IPS-NIHi7 (cell line): ENCODE data around the gene SCO1.

ENCODE experiments used
- DNase-seq: peaks from one replicate; pipeline ENCODE4 v3.0.0; 2012; ENCODE audit warnings: mixed read lengths; ENCODE audit errors: extremely low spot score

Gene SCO1

GRCh38 chr17:10653987-10654386, 43.3 kb downstream of the SCO1 start:
- DNase-seq = no peak

DNA sequence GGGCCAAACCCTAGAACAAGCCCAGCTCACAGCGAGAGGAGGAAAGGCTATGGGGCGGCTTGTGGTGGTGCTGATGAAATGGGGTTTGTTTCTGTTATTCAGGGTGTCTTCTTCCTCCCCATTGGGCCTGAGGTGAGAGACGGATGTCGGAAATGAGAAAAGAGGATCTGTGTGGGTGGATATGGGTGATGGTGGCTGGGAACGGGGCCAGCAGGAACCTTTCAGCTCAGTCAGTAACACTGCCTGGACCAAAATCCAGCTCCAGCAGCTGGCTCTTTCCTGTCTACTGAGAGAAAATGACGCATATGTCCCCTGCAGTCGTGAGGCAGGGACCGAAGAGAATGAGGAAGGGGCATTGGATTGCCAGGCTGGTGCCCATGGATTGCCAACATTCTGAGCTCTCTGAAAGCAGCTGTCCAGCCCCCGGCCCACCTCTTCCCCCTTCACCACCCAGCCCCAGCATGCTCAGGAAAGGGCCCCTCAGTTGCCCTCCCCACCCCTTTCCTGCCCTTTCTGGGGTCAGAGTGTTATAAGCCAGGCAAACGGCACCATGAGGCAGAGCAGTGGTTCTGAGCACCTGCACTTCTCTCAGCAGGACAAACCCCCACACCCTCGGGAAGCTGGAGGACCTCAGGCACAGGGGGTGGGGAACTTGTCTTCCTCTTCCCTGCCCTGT, 44.2 kb downstream of the SCO1 start:
- DNase-seq = no peak

- no peak for DNase-seq
Measured at GRCh38 chr17:10651927-10652326, 45.4 kb downstream of the SCO1 start.

DNA sequence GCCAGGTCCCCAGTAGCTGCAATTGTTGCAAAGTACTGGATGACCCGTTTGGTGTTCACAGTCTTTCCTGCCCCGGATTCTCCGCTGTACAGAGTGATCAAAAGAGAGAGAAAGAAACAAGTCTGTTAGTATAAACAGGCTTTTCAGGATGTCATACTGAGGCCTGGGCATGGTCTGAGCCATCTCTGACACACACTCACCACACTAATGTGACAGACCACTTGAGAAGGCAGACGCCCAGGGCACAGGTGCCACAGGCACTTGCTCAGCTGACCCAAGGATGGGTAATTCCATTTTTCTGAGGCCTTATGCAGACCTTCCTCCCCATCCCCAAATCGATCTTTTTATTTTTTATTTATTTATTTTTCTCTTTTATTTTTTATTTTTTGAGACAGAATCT, 47.7 kb downstream of the SCO1 start:
- DNase-seq = no peak

- DNase-seq = no peak
Measured at GRCh38 chr17:10648956-10649355, 48.4 kb downstream of the SCO1 start.

DNA sequence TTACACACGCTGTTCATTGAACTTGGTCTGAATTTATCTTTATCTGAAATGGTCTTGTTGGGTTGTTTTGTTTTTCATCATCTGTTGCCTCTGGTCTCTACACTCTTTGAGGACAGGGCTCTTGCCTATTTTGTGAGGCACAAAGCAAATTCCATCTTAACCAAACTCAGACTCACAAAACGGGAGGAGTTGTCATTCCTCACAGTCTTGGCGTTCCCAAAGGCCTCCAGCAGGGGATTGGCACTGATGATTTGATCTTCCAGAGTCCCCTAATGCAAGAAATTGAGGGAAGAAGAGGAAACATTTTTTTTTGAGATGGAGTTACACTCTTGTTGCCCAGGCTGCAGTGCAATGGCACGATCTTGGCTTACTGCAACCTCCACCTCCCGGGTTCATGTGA, 49.0 kb downstream of the SCO1 start:
- DNase-seq = no peak

DNA sequence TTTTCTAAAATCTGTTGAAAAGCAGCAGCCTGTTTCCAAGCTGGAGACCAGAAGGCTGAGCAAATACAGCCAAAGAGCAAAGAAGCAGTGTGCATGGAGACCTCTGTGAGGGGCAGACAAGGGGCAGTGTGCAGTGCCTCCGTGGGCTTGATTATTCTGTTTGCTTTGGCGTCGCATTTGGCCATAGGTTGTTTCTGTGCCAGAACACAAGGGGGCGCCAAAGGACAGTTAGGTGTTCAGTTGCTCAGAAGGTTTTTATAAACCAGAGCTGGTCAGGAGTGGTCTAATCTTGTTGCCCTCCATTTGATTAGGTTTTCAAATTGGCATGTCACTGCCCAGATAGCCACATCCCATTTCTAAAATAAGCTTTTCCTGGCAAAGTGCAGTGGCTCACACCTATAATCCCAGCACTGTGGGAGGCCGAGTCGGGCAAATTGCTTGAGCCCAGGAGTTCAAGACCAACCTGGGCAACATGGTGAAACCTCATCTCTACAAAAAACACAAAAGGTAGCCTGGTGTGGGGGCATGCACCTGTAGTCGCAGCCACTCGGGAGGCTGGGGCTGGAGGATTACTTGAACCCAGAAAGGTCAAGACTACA, 50.8 kb downstream of the SCO1 start:
- peak; percentile 82 for DNase-seq

DNA sequence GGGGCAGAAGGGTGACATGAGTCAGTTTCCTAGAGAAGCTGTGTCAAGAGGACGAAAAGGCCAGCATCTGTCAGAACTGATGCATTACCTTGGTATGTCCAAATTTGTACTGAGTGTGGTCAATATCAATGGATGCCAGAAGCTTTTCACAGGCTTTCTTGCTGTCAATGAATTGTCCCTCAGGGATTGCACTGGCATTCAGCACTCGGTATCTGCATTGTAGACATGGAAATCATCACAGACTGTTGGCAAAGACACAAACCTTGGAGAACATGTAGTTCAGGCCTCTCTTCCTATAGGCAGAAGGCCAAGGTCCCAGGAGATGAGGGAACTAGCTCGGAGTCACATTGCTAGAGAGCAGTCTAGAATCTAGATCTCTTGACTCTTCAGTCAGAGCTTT, 56.9 kb downstream of the SCO1 start:
- no peak for DNase-seq

DNA sequence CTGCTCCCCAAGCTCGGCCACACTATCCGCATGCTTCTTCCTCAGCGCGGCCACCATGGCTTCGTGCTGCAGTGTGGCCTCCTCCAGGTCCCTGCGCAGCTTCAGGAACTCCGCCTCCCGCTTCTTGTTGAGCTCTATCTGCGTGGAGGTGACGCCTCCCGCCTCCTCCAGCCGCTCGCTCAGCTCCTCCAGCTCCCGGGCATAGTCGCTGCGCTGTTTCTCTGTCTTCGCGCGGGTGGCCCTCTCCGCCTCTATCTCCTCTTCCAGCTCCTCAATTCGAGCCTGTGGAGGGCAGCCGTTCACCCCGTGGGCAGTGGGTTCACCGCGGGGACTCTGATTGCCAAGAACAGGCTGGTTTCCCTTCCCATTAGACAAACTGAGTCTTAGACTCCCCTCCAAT, 59.2 kb downstream of the SCO1 start:
- DNase-seq = no peak

DNA sequence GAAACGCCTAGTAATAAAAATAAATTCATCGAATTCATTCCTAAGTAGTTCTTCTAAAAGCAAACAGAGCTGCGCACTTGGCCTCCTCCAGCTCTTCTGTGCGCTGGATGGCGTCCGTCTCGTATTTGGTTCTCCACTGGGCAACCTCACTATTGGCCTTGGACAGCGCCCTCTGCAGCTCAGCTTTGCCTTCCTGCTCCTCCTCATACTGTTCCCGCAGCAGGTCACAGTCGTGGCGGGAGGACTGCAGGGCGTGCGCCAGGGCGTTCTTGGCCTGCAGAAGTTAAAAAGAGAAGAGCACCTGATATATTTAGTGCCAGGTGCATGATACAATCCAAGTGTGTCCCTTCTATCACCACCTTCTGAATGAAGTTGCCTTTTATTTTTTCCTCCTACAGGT, 62.0 kb downstream of the SCO1 start:
- no peak for DNase-seq

- no peak for DNase-seq
Measured at GRCh38 chr17:10633738-10634379, 63.5 kb downstream of the SCO1 start.

DNA sequence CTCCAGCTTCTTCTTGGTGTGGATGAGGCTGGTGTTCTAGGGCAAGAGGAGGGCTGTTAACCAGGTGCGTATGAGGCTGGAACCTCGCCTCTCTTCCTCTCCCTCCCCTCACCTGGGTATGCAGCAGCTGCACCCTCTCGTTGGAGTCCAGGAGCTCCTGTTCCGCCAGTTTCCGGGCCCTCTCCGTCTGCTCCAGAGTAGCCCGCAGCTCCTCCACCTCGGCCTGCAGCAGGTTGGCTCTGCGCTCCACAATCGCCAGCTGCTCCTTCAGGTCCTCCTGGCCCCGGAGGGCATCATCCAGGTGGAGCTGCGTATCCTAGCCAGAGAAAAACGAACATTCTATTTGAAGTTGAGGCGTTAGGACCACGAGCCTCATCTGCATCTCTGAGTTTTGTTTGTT, 65.6 kb downstream of the SCO1 start:
- no peak for DNase-seq

GRCh38 chr17:10631048-10631700, 66.2 kb downstream of the SCO1 start:
- DNase-seq = peak; percentile 71

DNA sequence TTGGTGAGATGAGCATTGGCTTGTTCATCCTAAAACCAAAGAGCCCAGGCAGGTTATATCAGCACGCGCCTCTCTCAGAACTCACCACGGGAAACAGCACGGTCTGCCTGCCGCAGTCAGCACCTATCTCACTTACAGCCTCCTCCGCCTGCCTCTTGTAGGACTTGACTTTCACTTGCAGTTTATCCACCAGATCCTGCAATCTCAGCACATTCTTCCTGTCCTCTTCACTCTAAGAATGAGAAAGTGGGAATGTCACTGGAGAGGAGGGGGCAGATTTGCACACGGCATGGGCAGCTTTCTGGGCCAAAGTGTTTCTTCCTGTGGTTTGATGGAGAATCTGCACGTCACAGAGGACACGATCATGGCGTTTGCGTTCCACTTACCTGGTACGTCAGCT, 67.6 kb downstream of the SCO1 start:
- DNase-seq = no peak

DNA sequence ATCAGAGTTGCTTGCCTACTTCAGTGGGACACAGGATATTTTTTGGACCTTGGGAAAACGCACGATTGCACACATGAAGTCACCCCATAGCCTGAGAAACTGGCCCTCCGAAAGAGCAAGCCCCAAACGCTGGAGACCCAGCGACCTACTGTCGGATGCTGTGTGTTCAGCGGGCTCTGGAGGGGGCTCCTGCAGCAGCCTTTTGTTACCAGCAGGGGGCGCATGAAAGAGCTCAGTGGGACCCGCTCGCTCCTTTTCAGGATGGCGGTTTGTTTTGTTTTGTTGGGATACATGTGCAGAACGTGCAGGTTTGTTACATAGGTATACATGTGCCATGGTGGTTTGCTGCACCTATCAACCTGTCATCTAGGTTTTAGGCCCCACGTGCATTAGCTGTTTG, 68.6 kb downstream of the SCO1 start:
- DNase-seq = peak; percentile 71

GRCh38 chr17:10626390-10626789, 70.9 kb downstream of the SCO1 start:
- DNase-seq = no peak

GRCh38 chr17:10624969-10625368, 72.4 kb downstream of the SCO1 start:
- DNase-seq = no peak

GRCh38 chr17:10623737-10624338, 73.5 kb downstream of the SCO1 start:
- DNase-seq = no peak

DNA sequence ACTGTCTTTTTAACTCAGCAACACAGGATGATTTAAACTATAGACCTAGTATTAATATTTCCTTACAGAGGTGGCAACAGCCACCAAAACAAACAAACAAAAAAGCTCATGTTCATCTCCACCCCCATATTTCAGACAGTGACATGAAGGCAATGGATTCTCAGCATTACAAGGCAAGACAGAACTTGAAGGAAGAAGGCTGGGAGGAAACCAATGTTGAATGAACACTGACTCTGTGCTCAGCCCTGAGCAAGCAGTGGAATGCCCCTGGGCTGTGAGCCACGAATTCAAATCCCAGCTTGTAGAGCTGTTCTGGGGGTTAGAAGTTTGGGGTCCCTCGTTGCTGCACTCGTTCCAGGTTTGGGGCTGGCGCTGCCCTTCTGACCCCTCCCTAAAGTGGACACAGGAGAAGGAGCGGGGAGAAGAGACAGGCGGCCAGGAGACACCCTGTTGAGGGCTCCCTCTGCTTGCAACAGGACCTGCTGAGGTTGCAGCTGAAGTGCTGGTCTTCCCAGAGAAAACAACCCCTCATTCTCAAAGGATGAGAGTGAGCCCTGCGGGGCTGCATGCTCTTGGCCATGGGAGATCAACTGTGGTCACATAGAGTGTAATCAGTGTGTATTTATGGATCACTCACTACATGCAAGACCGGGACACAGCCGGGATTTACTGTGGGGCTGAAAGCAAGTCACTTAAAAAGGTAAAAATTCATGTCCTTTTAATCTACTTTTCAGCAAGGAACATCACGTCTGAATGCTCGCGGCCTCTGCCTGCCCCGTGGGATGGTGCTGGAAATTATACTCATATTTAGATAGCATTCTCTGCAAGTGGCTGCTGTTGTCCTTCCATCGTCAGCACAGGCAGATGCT, 74.5 kb downstream of the SCO1 start:
- no peak for DNase-seq
